ENCODE measurements around the gene CDADC1.
"Not testable (repeated sequence)": the region's sequence is repeated elsewhere in the genome, so short reads cannot be mapped to it uniquely, and the experiment has no call there.

CDADC1 gene

DNA sequence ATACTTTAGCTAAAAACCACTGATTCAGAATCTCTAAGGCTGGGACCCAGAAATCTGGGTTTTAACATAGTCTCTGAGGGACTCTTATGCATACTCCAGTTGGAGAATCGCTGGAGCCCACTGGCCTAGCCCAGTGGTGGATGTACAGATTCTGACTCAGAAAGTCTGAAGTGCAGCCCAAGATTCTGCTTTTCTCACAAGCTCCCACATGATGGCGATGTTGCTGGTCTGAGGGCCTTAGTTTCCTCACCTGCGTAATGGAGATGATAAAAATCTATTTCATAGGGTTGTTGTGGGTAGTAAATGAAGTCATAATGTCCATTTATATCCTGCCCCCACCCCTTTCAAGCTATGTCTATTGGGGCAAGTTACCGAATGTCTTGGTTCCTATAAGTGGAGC lies 7.7 kb upstream of the CDADC1 start:
- DNase-seq: peak; percentile 21 to 35

DNA sequence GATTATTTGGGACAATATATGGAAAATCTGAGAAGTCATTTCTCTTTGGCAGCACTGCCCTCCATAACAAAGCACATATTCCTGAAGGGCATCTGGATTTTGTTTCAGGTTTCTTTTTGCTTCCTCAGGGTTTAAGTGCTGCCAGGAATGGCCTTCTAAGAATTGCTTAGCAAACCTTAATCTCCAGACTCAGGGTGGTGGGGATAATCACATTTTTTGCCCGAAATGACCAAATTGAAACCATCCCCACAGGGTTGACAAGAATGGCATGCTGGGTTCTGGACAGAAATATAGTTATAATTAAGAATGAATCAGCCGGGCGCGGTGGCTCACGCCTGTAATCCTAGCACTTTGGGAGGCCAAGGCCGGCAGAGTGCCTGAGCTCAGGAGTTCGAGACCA lies 6.4 kb upstream of the CDADC1 start:
- no peak for DNase-seq

DNA sequence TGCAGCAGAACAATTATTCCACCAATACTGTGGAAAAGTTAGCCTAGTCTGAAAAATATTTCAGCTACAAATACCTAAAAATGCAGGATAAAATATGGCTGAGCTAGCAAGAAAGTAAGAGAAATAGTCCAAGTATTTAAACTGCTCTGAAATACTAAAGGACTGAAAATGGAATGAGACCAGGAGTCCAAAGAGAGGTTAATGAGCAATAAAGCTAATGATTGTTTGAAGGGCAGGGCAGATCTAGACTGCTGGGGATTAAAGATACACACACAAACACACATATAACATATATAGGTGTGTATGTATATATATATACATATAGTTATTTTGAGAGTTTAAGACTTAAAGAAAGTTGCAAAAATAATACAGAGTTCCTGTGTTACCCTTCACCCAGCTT lies 2.6 kb upstream of the CDADC1 start:
- DNase-seq: no peak

DNA sequence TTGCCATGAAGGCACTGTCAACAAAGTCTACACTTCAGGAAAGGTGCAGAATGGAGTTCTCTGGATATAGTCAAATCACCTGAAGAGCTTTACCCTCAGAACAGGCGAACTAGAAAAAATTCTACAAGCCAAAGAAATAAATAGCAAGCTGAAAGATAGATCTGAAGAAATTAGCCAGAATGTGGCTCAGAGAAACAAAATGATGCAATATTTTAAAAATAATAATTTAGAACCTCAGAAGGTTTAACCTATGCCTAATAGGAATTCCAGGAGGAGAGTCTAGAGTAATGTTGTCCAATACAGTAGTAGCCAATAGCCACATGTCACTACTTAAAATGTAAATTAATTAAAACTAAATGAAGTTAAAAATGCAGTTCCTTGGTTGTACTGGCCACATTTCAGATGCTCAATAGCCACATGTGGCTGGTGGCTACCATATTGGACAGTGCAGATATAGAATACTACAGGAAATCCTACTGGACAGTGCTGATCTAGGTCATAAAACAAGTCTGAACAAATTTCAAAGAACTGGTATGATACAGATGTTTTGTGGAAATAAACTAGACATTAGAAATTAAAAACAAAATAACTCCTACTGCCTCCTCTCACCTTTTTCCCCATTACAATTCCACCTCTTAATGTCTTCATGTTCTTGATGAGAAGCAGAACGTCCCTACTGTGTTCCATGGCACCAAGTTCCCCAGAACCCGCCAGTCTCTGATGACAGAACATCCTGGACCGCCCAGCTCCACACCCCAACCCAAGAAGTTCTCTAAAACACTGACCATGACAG lies 679 bp upstream of the CDADC1 start:
- DNase-seq: no peak

DNA sequence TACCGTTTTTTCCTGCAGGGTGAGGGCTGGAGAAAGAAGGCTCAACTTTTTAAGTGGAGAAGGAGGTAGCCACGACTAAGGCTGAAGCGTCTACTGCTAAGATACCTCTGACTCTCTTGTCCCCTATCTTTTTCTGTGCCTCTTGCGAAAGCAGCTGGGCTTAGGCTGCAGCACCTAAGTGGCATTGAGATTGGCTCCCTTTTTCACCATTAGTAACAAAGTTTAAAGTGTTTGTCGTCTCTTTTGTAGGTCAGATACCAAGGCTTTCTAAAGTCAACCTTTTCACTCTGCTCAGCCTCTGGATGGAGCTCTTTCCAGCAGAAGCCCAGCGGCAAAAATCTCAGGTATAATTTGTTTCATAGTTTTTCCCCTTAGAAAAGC lies 887 bp downstream of the CDADC1 start:
- no peak for DNase-seq

DNA sequence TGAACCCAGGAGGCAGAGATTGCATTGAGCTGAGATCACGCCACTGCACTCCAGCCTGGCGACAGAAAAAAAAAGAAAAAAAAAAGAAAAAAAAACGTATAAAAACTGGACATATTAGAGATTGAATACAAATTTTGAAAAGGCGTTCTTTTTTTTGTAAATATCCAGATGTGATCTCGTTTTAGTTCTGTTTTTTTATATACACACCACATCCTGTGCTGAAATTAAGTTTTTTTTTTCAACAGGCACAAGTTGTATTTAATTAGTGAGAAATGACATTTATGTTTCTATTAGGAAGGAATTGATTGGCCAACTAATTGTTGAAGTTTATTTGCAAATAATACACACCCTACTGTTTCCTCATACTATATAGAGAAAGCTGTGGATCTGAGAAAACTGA lies 3.6 kb downstream of the CDADC1 start:
- no peak for DNase-seq

DNA sequence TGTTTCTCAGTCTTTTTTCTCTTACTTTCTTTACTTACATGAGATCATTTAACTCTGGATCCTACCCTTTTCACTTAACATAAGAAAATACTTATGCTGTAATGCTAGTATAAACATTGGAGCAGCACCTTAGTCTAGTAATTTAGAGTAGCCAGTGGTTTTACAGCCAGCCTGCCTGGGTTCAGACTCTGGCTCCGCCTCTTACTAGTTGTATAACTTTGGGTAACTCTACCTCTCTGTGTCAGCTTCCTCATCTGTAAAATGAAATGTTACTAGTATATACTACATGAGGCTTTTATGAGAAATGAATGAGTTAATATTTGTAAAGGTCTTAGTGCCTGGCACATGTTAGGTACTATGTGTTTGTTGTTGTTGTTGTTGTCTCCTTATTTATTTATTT lies 5.6 kb downstream of the CDADC1 start:
- no peak for DNase-seq

DNA sequence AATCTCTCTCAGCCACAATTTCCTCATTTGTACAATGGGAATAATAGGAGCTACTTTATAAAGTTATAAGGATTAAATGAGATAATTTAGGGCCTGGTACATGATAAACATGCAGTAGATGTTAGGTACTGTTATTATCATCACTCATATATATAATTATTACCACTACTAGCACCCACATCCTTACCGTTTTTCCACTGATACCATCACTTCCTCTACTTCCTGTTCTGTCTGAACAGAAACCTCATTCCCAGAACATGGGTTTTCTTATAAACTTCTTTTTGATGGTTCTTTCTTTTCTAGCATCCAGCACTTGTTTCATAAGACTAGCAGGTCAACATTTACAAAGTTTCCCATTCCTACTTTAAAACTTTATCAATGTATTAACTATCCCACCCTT lies 6.3 kb downstream of the CDADC1 start:
- no peak for DNase-seq

DNA sequence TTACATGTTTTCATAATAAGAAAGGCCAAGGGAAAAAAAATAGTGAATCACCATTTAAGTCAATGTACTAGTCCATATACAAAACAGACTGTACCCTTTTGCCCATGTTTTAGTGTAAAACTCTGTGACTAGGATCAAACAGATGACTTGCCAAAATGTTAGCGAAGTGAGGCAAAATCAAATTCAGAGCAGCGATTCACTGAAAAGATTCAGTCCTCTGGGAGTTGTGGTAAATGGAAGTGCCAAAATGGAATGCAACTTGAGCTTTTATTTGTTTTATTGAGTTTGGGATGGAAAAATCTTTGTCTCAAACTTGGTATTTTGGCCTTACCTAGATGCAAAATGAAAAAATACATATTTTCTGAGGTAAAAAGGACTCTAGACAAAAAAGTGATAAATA lies 9.1 kb downstream of the CDADC1 start:
- DNase-seq: no peak

DNA sequence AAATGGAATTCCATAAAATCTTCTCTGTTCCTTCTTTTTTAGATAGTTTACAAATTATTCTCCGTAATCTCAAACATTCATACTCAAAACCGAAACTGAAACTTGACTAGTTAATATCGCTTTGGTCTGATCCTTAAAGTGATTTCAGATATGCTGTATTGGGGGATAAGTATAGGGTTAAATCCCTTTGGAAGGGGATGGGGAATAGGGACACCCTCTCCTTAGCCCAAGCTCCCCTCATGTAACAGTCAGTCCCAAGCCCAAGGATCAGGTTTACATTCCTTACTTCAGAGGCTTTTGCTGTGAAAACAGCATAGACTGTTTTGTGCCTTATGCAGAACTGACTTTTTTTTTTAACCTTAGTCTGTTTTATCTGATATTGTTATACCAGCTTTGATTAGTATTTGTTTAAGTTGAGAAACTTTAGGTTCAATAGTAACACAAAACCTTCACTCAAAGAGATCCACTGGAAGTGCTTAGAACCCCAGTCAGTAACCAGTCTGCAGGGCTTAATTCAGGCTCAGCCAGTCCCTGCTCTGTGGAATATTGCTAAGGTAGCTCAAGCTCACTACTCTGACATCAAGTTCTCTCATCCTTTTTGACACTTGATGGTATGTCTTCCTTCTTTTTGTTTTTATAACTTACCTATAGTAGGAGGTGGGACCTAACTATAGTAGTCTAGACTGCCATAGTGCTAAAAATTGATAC lies 10.5 kb downstream of the CDADC1 start:
- no peak for DNase-seq

DNA sequence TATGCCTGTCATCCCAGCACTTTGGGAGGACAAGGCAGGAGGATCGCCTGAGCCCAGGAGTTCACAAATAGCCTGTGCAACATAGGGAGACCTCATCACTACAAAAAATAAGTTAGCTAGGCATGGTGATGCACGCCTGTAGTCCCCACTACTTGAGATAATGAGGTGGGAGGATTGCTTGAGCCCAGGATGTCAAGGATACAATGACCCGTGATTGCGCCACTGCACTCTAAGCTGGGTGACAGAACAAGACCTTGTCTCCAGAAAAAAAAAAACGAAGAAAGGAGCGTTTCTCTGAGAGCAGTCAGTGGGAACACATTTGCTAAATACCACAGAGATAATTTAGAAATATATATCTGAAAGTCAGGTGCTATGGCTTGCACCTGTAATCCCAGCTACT lies 11.9 kb downstream of the CDADC1 start:
- DNase-seq: no peak

DNA sequence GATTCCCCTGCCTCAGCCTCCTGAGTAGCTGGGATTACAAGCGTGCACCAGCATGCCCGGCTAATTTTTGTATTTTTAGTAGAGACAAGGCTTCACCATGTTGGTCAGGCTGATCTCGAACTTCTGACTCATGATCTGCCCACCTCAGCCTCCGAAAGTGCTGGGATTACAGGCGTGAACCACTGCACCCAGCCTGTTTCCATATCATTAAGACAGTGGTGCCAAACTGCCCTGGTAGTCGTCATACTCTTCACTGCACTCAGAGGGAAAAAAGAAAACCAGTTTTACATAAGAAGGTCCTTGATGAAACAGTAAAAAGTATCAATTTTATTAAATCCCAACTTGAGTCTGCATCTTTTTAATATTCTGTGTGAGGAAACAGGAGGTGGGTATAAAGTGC lies 14.9 kb downstream of the CDADC1 start:
- no peak for DNase-seq

DNA sequence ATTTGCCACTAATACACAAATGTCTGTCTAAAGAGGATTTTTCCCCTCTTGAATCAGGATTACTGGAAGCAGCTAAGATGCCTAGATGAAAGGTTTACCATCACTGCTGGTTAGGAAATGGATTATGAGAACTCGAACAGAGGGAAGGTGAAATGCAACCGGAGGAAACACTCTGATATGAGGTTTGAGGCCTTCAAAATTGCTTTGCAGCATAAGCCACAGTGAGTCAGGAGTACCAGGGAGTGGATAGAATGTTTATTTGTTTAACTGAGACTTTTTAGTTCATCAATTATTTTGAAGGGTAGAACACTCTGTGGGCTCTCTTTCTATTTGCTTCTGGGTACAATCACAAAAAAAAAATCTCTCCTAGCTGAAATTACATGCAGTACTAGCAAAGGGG lies 18.1 kb downstream of the CDADC1 start:
- DNase-seq: no peak

DNA sequence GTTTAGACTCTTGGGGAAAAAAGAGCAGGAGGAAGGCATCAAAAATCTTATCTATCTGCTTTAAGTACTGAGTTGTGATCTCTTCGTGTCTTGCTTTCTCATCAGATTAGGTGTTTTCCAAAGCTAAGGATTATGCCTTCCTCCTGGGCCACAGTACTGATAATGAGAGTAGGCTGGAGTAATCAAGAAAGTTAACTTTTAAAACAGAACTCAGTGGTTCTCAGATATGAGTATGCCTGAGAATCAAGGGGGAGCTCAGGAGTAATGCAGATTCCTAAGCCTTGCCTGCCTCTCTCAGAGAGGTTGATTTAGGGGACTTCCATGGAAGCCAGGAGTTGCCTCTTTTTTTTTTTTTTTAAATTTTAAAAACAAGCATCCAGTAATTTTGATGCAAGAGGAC lies 23.5 kb downstream of the CDADC1 start:
- no peak for DNase-seq

DNA sequence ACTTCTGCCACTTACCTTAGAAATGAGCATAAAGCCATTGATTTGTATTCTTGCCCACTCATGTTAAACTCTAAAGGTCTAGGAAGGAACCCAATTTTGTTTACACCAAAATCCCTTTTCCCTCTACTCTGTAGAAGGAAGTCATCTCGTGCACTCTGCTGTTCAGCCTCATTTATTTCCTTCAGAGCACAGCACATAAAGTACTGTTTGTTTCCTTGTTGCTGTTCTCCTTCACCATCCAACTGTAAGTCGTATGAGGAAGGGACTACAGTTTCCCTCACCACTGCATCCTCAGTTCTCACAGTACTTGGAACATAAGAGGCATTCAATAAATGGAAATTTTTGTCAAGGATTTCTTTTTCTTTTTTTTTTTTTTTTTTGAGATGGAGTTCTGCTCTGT lies 24.6 kb downstream of the CDADC1 start:
- DNase-seq: no peak

DNA sequence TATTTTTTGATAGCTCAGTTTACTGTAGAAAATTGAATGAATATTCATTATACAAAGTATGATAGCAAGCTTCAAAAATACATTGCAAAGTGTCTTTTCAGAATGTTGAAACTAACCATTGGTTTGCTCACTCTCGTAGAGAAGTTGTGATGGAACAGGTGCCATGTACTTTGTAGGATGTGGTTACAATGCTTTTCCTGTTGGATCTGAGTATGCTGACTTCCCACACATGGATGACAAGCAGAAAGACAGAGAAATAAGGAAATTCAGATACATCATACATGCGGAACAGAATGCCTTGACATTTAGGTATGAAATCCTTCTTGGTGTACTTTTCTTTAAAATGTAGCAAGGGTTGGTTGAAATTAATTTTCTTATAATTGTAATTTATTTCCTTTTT lies 30.5 kb downstream of the CDADC1 start:
- no peak for DNase-seq

DNA sequence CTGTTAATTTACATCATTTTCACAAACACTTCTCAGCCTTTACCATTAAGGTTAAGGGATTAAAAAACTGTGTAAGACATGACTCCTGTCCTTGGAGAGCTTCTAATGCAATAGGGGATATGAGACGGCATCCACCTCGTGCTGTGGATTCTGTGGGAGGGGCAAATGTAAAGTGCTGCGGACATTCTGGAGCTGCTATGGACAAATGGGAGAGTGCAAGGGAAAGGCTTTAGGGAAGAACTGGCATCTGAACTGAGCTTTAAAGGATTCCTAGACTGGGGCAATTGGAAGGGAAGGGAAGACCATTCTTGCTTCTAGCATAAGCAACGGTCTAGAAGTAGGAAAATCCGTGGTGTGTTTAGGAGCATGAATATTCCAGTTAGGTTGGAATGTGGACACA lies 31.4 kb downstream of the CDADC1 start:
- DNase-seq: no peak

DNA sequence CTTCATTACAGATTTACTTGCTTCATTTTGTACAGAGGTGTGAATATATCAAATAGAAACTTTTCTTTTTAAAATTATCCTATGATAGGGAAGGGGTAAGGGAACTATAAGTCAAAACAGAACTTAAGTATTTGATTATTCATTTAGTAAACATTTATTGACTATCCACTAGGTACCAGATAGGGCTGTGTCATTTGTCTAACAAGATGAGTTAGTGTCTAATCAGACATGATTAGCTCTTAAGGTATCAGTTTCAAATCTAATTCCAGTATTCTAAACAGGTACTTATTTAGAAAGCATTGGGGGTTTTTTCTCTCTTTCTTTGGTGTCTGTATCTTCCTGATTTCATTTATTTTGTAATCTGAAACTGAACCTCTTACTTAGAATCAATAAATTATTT lies 32.2 kb downstream of the CDADC1 start:
- DNase-seq: no peak

DNA sequence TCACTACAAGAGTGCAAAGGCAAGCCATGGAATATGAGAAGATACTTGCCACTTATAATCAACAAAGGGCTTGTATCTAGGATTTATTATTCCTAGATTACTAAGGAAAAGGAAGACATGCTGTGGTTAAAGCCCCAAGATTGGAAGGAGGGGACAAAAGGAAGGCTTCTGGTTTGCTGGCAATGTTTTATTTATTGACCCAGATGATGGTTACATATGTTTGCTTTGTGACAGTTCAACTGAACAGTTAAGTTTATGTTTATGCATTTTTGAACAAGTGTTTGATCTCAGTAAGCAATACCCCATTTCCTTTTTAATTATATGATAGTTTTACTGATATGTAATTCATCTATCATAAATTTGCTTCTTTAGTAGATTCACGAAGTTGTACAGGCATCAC lies 40.3 kb downstream of the CDADC1 start:
- no peak for DNase-seq

DNA sequence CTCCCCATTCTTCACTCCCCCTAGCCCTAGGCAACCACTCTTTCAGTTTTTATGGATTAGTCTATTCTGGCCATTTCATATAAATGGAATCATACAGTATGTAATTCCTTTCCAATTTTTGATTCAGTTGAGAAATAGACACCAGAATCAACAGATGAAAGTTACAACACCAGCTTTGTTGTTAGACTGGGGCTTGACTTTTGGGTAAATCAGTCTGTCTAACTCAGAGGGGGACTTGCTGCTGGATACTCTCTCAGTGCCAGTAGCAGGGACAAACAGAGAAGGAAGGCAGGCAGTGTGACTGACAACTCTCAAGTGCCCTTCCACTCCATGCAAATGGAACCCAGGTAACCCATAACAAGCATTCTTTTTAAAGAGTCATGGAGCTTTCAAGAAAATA lies 40.7 kb downstream of the CDADC1 start:
- DNase-seq: no peak

DNA sequence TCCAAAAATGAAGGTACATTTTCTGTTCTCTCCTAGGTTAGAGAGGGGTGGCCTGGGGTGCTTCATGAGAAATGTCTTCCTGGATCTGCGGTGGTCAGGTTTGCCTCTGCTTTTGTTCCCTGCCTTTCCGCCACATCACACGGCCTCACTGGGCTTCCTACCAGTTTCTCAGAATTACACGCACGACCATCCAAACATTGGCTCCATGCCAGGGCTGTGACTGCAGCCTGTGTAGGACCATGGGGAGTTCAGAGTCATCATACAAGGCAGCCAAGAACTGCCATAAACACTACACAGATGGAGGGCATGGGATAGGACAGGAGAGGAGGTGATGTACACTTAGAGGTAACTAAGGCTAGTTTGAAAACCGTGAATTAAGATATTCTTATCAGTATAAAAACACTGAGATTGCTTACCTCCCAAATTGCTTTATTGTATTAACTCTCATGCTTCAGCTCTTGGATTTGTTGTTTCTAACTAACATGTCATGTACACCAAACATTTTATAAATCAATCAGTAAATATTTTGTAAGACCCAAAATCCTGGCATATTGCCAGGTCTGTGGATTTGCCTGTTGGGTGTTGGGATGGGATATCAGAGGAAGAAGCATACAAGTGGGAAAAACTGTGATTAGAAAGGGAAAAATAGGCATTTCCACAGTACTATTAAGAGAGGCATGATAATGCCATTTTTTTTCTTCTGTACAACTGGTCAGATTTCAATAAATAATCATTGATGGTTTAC lies 45.2 kb downstream of the CDADC1 start:
- DNase-seq: no peak

DNA sequence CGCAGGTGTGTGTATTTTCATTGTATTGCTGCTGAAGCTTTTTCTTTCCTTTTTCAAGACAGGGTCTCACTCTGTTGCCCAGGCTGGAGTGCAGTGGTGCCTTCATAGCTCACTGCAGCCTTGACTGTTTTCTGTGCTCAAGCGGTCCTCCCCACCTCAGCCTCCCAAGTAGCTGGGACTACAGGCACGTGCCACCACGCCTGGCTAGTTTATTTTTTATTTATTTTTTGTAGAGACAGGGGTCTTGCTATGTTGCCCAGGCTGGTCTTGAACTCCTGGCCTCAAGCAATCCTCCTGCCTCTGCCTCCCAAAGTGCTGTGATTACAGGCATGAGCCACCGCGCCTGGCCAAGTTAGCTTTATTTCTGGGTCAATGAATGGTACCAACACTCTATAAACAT lies 47.0 kb downstream of the CDADC1 start:
- not testable (repeated sequence) for DNase-seq

DNA sequence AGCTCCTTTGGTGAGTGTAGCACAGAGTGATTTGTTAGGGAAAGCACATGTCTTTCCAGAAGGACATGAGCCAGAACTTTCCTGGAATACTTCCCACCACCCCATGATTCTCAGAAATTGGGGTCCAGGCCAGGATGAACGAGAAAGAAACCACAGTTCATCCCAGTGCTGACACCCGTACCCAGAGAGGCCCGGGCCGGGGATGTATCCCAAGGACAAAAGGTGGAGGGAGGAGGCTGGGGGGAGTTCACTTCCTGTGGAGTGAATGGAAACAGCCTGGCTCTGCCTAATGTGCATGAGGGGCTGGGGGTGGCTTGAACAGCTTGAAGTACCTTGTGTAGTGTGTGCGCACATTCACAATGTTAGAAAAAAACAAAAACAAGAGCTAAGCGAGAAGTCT lies 47.5 kb downstream of the CDADC1 start:
- DNase-seq: no peak

DNA sequence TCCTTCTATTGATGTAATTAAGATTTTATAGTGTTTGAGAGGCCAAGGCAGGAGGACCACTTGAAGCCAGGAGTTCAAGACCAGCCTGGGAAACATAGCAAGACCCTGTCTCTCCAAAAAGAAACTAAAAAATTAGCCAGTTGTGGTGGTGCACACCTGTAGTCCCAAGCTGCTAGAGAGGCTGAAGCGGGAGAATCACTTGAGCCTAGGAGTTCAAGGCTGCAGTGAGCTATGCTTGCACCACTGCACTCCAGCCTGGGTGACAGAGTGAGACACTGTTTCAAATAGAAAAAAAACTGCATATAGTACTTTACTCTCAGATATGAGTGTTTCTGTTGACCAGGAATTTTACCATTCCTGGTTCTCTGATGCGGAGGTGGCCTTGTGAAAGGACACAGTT lies 48.9 kb downstream of the CDADC1 start:
- no peak for DNase-seq

Measured in stimulated activated CD4-positive, alpha-beta T cell treated with anti-CD3 and anti-CD28 coated beads, Interleukin-2, amount 100 ng/mL, for 48 hours (primary cell).